Suprapubic skin (tissue), 3 donors: ENCODE measurements around the gene MED15.

ENCODE experiments used
- EP300 ChIP-seq: sonication (generic); formaldehyde crosslinking; IDR thresholded peaks from one replicate; pipeline ENCODE4 v1.6.1; 2017; ENCODE audit warnings: antibody characterized with exemption
- POLR2A ChIP-seq, 2 donors: fragments of 450-650 bp; IDR thresholded peaks; one replicate each; pipeline ENCODE4 v1.6.1; 2017; ENCODE audit warnings: antibody characterized with exemption in 2 of 2, mild to moderate bottlenecking in 2 of 2, moderate library complexity in 2 of 2
- TF ChIP-seq, protein P1 (sequence below), 2 donors: fragments of 200-600 bp in 1 of 2; fragments of 450-650 bp in 1 of 2; sonication (generic) in 1 of 2; IDR thresholded peaks; one replicate each; pipeline ENCODE4 v1.5.1; 2016 to 2019; ENCODE audit warnings: antibody characterized with exemption in 2 of 2, mild to moderate bottlenecking in 1 of 2, moderate library complexity in 1 of 2

DNA sequence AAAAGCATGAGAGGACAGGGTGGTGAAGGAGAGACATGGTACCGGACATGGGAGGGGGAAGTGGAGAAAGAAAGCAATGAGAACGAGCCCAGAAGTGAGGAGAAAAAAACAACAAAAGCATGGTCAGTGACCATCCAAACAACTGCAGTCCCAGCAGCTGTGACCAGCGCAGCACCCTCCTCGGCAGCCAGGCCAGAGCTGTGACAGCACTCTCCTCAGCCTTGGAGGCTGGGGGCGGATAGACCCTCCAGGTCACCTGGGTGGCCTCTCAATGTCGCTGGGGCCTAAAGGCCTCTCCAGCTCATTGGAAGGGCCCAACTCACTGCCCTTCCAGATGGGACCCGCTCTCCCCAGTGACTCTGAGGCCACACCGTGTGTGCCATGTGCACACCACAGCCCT is 103.3 kb downstream of the MED15 start:
- TF ChIP-seq, protein P1, sequence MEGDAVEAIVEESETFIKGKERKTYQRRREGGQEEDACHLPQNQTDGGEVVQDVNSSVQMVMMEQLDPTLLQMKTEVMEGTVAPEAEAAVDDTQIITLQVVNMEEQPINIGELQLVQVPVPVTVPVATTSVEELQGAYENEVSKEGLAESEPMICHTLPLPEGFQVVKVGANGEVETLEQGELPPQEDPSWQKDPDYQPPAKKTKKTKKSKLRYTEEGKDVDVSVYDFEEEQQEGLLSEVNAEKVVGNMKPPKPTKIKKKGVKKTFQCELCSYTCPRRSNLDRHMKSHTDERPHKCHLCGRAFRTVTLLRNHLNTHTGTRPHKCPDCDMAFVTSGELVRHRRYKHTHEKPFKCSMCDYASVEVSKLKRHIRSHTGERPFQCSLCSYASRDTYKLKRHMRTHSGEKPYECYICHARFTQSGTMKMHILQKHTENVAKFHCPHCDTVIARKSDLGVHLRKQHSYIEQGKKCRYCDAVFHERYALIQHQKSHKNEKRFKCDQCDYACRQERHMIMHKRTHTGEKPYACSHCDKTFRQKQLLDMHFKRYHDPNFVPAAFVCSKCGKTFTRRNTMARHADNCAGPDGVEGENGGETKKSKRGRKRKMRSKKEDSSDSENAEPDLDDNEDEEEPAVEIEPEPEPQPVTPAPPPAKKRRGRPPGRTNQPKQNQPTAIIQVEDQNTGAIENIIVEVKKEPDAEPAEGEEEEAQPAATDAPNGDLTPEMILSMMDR (IDR thresholded peaks at IDR 0.05), result no peak
- TF ChIP-seq POLR2A (IDR thresholded peaks at IDR 0.05), result no peak
- TF ChIP-seq EP300, result no peak
